PFSK-1 (cell line): ENCODE results near the gene ANO10.

Source experiments
- FOXP2 ChIP-seq: optimal IDR thresholded peaks from 2 replicates; pipeline ENCODE3; 2011; ENCODE audit warnings: borderline replicate concordance, control low read depth, inconsistent platforms; ENCODE audit not compliant: insufficient read depth; ENCODE audit errors: extremely low read length, extremely low read depth
- POLR2AphosphoS5 ChIP-seq: IDR thresholded peaks from 2 replicates; pipeline ENCODE4 v1.6.1; 2012; ENCODE audit warnings: low read depth, mild to moderate bottlenecking, control low read depth, low read length, moderate library complexity
- SIN3A ChIP-seq: IDR thresholded peaks from 2 replicates; pipeline ENCODE4 v1.6.1; 2012; ENCODE audit warnings: mild to moderate bottlenecking, low read length, moderate library complexity, borderline replicate concordance; ENCODE audit not compliant: insufficient read depth
- TAF1 ChIP-seq: IDR thresholded peaks from 2 replicates; pipeline ENCODE4 v1.6.1; 2012; ENCODE audit warnings: low read length, control low read depth, borderline replicate concordance; ENCODE audit not compliant: insufficient read depth
- TF ChIP-seq, protein P1 (sequence below), 2 experiments: IDR thresholded peaks; 2 replicates each; pipeline versions ENCODE4 v1.6.1 to v1.8.0; 2011 to 2012; ENCODE audit warnings: low read depth in 2 of 2, low read length in 2 of 2, control low read depth in 1 of 2, inconsistent platforms in 1 of 2, mild to moderate bottlenecking in 1 of 2, moderate library complexity in 1 of 2; ENCODE audit not compliant: insufficient read depth in 1 of 2

ANO10 gene

DNA sequence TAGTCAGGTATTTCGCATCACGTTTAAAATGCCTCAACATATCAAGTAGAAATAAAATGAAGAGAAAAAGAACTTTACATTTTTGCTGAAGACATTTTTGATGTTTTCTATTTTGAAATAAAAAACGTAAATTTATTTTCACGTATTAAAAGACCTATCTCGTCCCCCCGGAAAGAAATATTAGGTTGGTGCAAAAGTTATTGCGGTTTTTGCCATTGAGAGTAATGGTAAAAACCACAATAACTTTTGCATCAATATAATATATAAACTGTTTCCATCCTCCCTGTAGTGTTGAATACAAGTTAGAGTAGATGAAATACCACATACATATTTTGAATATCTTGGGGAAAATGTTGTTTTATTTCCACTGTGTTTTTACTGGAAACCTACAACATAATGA, 11.2 kb upstream of the ANO10 start:
- TF ChIP-seq SIN3A (no peak), TAF1 (no peak), POLR2AphosphoS5 (no peak), FOXP2 (no peak)
- TF ChIP-seq, protein P1, sequence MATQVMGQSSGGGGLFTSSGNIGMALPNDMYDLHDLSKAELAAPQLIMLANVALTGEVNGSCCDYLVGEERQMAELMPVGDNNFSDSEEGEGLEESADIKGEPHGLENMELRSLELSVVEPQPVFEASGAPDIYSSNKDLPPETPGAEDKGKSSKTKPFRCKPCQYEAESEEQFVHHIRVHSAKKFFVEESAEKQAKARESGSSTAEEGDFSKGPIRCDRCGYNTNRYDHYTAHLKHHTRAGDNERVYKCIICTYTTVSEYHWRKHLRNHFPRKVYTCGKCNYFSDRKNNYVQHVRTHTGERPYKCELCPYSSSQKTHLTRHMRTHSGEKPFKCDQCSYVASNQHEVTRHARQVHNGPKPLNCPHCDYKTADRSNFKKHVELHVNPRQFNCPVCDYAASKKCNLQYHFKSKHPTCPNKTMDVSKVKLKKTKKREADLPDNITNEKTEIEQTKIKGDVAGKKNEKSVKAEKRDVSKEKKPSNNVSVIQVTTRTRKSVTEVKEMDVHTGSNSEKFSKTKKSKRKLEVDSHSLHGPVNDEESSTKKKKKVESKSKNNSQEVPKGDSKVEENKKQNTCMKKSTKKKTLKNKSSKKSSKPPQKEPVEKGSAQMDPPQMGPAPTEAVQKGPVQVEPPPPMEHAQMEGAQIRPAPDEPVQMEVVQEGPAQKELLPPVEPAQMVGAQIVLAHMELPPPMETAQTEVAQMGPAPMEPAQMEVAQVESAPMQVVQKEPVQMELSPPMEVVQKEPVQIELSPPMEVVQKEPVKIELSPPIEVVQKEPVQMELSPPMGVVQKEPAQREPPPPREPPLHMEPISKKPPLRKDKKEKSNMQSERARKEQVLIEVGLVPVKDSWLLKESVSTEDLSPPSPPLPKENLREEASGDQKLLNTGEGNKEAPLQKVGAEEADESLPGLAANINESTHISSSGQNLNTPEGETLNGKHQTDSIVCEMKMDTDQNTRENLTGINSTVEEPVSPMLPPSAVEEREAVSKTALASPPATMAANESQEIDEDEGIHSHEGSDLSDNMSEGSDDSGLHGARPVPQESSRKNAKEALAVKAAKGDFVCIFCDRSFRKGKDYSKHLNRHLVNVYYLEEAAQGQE (IDR thresholded peaks at IDR 0.05; ENCODE audit: insufficient read depth in 1 of 2, low read depth in 2 of 2, low read length in 2 of 2) = no peak

DNA sequence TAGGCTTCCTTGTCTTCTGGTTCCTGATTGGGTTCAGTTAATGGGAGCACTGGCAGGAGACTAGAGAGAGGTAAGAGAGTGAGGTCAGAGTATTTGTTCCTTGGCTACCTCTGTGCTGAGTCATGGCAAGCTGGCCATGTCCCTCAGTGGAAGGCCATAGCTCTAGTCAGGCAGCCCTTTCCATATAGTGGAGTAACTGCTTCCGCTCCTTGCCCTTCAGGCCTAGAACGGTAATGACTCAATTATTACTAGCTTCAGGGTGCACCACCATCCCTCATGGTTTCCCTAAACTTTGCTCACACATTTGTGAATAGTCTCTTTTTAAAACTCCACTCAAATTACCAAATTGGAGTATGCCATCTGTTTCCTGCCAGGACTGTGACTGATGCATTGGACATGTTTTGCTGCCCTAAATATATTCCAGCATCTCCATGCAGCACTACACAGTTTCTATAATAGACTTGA, 10.5 kb upstream of the ANO10 start:
- TF ChIP-seq TAF1 (no peak), FOXP2 (no peak), SIN3A (no peak), POLR2AphosphoS5 (no peak)
- TF ChIP-seq, protein P1 (IDR thresholded peaks at IDR 0.05; ENCODE audit: insufficient read depth in 1 of 2, low read depth in 2 of 2, low read length in 2 of 2) = no peak

DNA sequence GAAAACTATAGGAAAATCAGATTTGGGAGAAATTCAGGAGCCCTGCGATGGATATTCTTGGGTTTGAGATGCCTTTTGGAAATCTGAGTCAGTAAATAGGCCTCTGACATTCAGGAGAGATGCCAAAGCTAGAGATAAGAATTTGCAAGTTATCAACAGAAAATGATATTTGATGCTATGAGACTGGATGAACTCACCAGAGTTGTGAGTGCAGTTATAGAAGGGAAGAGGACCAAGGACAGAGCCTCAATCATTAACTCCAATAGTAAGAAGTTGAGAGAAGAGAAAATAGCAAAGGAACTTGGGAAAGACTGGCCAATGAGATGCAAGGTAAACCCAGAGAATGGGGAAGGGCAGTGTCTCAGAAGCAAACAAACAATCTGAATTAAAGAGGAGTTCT, 7.9 kb upstream of the ANO10 start:
- TF ChIP-seq SIN3A (no peak), FOXP2 (no peak), POLR2AphosphoS5 (no peak), TAF1 (no peak)
- TF ChIP-seq, protein P1 (IDR thresholded peaks at IDR 0.05; ENCODE audit: insufficient read depth in 1 of 2, low read depth in 2 of 2, low read length in 2 of 2) = no peak

DNA sequence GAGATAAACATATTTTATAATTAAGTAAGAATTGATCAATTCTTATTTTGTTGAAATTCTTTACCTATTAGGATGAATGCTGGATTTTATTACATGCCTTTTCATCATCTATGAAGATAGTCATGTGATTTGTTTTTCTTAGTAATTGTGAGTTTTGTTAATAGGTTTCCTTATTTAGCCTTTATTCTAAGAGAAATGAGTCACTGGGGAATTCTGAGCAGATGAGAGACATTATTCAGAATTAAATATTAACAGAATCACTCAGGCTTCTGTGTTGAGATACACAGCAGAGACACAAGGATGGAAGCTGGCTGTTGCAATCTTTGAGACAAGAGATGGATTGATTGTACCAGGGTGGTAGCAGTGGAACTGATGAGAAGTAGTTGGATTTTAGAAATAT, 7.4 kb upstream of the ANO10 start:
- TF ChIP-seq FOXP2 (no peak), POLR2AphosphoS5 (no peak), SIN3A (no peak), TAF1 (no peak)
- TF ChIP-seq, protein P1 (IDR thresholded peaks at IDR 0.05; ENCODE audit: insufficient read depth in 1 of 2, low read depth in 2 of 2, low read length in 2 of 2) = no peak

DNA sequence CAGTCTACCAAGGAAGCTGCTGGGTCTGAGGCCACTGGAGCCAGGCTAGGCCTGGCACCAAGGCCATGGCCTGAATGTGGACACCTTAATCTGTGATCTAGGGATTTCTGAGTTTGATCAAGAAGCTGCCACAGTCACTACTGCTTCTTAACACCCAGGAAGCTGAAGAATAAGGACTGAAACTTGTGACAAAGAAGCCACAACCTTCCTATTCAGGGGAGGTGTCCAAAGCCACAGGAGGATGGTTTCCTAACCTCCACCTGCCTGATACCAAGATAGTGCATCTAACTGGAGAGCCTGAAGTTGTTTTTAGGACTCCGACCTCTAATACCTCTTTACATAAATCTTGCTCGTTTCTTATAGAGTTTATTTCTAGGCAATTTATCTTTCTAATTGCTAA, 5.5 kb upstream of the ANO10 start:
- TF ChIP-seq FOXP2 (no peak), TAF1 (no peak), POLR2AphosphoS5 (no peak), SIN3A (no peak)
- TF ChIP-seq, protein P1 (IDR thresholded peaks at IDR 0.05; ENCODE audit: insufficient read depth in 1 of 2, low read depth in 2 of 2, low read length in 2 of 2) = no peak
